Activated T-helper 1 cell treated with anti-CD3 and anti-CD28 coated beads, Interleukin-2, amount 50 U/mL, for 16 hours (primary cell): Measurements from ENCODE around the gene SIK2.
"Not testable (repeated sequence)": the region's sequence is repeated elsewhere in the genome, so short reads cannot be mapped to it uniquely, and the experiment has no call there.

Source experiments
- DNase-seq, 2 donors: peaks; one replicate each; pipeline ENCODE4 v3.0.0-alpha.2; 2020; ENCODE audit warnings: low read depth in 1 of 2, low spot score in 1 of 2

Gene SIK2

GRCh38 chr11:111748035-111748804 is 146.0 kb downstream of the SIK2 start:
- DNase-seq, result no peak

- no peak for DNase-seq
These were observed 147.4 kb downstream of the SIK2 start for GRCh38 chr11:111749646-111750045.

- DNase-seq, result no peak
These were observed 153.8 kb downstream of the SIK2 start for GRCh38 chr11:111756097-111756496.

GRCh38 chr11:111759376-111759775 is 157.1 kb downstream of the SIK2 start:
- no peak for DNase-seq

GRCh38 chr11:111759778-111760407 is 157.6 kb downstream of the SIK2 start:
- no peak for DNase-seq

GRCh38 chr11:111761036-111761435 is 158.8 kb downstream of the SIK2 start:
- no peak for DNase-seq

GRCh38 chr11:111762526-111762925 is 160.3 kb downstream of the SIK2 start:
- no peak for DNase-seq

- no peak for DNase-seq
These were observed 160.9 kb downstream of the SIK2 start for GRCh38 chr11:111762981-111763643.

- no peak for DNase-seq
These were observed 162.4 kb downstream of the SIK2 start for GRCh38 chr11:111764621-111765020.

- DNase-seq, result no peak
These were observed 163.2 kb downstream of the SIK2 start for GRCh38 chr11:111765320-111765983.

- DNase-seq, result peak; percentile 43 to 59
These were observed 164.0 kb downstream of the SIK2 start, which contains the start of gene PPP2R1B for GRCh38 chr11:111765984-111766833. Gene PPP2R1B (minus strand): TSS chr11:111766389. CDS start chr11:111766361, 28 bp downstream.

GRCh38 chr11:111766834-111767142 is 164.5 kb downstream of the SIK2 start:
- DNase-seq, result no peak

GRCh38 chr11:111770581-111771134 is 168.4 kb downstream of the SIK2 start:
- DNase-seq, result no peak

GRCh38 chr11:111771205-111771604 is 169.0 kb downstream of the SIK2 start:
- DNase-seq, result not testable (repeated sequence)

GRCh38 chr11:111772535-111772934 is 170.3 kb downstream of the SIK2 start:
- no peak for DNase-seq

GRCh38 chr11:111774955-111775710 is 172.9 kb downstream of the SIK2 start:
- no peak for DNase-seq

- no peak for DNase-seq
These were observed 174.3 kb downstream of the SIK2 start for GRCh38 chr11:111776398-111777093.

- DNase-seq, result no peak
These were observed 175.1 kb downstream of the SIK2 start for GRCh38 chr11:111777094-111778046.
